Ectodermal cell (in vitro differentiated cells): ENCODE data around the gene TULP4.

Experiments
- H3K27ac ChIP-seq: 2 replicates; pipeline ENCODE4 v1.7.0; 2013; ENCODE audit warnings: mild to moderate bottlenecking, low read depth, low read length; ENCODE audit not compliant: insufficient read depth, poor library complexity, severe bottlenecking
- H3K27me3 ChIP-seq: 2 replicates; pipeline ENCODE4 v1.7.0; 2013; ENCODE audit warnings: mild to moderate bottlenecking, low read length; ENCODE audit not compliant: insufficient read depth, control insufficient read depth, poor library complexity, severe bottlenecking
- H3K36me3 ChIP-seq: one replicate; pipeline ENCODE4 v1.7.0; 2013; ENCODE audit warnings: low read length; ENCODE audit not compliant: control insufficient read depth, insufficient read depth
- H3K4me1 ChIP-seq: one replicate; pipeline ENCODE4 v1.7.0; 2013; ENCODE audit warnings: low read length; ENCODE audit not compliant: control insufficient read depth, insufficient read depth
- H3K4me3 ChIP-seq: 2 replicates; pipeline ENCODE4 v1.7.0; 2013; ENCODE audit warnings: low read depth, low read length, control low read depth; ENCODE audit not compliant: insufficient read depth
- H3K9me3 ChIP-seq: 2 replicates; pipeline ENCODE4 v1.7.0; 2013; ENCODE audit warnings: mild to moderate bottlenecking, low read length, moderate library complexity; ENCODE audit not compliant: control insufficient read depth
- WGBS, 2 experiments: methylation state at CpG; one replicate each; pipeline ENCODE4 v1.1.7; 2013; ENCODE audit warnings: missing lambda C conversion rate in 2 of 2; 5-methylcytosine and 5-hydroxymethylcytosine counted together

The TULP4 gene

DNA sequence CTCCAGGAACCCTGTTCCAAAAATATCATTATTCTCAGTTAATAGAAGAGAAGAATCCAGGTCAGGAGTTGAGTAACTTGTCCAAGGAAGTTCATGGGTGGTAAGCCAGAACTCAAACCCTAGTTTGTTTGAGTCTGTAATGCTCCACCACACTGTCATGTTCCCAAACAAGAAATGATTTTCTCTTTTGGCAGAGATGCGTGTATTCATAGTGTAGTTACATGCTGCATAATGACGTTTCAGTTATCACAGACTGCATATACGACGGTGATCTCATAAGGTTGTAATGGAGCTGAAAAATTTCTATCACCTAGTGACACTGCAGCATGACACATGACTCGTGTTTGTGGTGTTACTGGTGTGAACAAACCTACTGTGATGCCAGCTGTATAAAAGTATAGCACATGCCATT lies 102.6 kb downstream of the TULP4 start:
- 94 to 96% methylated on average over 5 of the region's 5 CpGs for WGBS, 2 experiments
- no peaks in the 10 kb centered on the region for H3K9me3 ChIP-seq
- no peaks in the 10 kb centered on the region for H3K27me3 ChIP-seq
- no peak overlapping the region for H3K4me3 ChIP-seq
- no peak overlapping the region for H3K27ac ChIP-seq
- H3K4me1 ChIP-seq, result no peaks in the 10 kb centered on the region
- H3K36me3 ChIP-seq, result no peaks in the 10 kb centered on the region

GRCh38 chr6:158415666-158416065 lies 103.4 kb downstream of the TULP4 start:
- H3K4me1 ChIP-seq, result no peaks in the 10 kb centered on the region
- no peak overlapping the region for H3K4me3 ChIP-seq
- no peaks in the 10 kb centered on the region for H3K27me3 ChIP-seq
- H3K27ac ChIP-seq, result no peak overlapping the region
- H3K9me3 ChIP-seq, result no peaks in the 10 kb centered on the region
- H3K36me3 ChIP-seq, result no peaks in the 10 kb centered on the region
- 95 to 96% methylated on average over 7 of the region's 7 CpGs for whole genome bisulfite sequencing, 2 experiments

DNA sequence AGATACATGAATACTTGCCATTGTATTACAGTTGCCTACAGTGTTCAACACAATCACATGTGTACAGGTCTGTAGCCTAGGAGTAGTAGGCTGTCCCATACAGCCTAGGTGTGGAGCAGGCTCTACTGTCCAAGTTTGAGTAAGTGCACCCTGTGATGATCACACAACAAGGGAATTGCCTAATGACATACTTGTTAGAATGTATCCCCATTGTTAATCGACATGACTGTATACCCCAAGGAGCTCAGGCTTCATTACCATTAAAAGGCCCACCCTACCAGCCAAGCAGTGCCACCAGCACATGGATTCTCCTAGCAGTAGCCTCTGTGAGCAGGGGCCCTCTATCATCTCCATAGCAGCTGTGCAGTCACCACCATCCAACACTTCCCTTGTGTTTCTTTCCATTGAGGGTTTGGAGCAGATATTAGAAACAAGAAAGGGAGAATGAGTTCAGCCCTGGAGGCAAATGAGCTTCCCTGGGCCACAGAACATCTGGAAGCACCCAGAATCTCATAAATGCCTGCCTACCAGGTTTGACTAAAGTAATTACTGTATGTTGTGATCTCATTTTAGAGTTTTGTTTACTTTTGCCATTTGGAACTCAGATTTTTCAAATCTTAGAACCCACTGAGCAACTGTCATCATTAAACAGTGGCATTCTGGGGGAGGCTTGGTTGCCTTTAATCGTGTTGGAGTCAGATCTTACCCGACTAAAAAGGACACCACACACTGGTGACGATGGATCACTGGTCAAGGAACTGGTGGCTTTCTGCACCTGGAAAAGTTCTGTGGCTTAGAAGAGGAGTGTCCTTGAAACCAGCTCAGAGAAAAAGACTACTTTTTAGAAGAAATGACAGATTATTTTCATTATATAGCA lies 104.9 kb downstream of the TULP4 start:
- H3K27me3 ChIP-seq, result no peaks in the 10 kb centered on the region

DNA sequence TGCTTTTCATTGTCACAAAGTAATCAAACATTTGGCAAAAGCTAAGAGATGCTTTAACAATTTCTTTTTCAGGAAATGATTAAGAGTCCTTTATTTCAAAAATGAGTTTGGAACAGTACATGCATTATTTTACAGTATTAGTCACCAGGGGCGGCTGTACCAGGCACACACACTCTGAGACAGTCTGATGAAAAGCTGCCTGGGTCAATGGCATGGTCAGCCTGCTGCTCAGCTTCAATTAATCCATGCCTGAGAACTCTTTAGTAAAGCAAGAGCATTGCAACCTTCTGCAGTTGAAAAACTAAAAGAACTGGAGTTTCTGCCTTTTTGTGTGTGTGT lies 105.5 kb downstream of the TULP4 start:
- no peaks in the 10 kb centered on the region for H3K4me1 ChIP-seq
- no peaks in the 10 kb centered on the region for H3K9me3 ChIP-seq
- no peak overlapping the region for H3K27ac ChIP-seq
- WGBS, 2 experiments, result 84 to 94% methylated on average over 1 of the region's 1 CpG
- no peaks in the 10 kb centered on the region for H3K36me3 ChIP-seq
- no peak overlapping the region for H3K4me3 ChIP-seq
- H3K27me3 ChIP-seq, result no peaks in the 10 kb centered on the region

More for the DNA sequence above, 104.9 kb downstream of the TULP4 start:
- H3K4me3 ChIP-seq, result no peak overlapping the region
- no peaks in the 10 kb centered on the region for H3K36me3 ChIP-seq
- H3K27ac ChIP-seq, result no peak overlapping the region
- H3K9me3 ChIP-seq, result no peaks in the 10 kb centered on the region
- 96 to 98% methylated on average over 4 of the region's 4 CpGs for WGBS, 2 experiments
- H3K4me1 ChIP-seq, result no peaks in the 10 kb centered on the region

DNA sequence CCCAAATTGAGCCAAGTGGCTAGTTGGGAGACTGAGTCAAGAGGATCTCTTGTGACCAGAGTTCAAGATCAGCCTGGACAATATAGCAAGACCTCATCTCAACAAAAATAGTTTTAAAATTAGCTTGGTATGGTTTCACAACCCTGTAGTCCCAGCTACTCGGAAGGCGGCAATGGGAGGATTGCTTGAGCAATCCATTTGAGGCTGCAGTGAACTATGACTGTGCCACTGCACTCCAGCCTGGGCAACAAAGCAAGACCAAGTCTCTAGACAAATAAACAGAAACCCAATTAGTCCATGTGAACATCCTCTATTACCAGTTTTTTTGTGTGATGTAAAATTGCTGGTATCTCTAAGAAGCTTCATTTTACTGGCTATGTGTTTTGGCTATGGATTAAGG lies 106.2 kb downstream of the TULP4 start:
- Histone ChIP-seq H3K4me1 (no peaks in the 10 kb centered on the region), H3K9me3 (no peaks in the 10 kb centered on the region), H3K27ac (no peak overlapping the region), H3K36me3 (no peaks in the 10 kb centered on the region), H3K4me3 (no peak overlapping the region), H3K27me3 (no peaks in the 10 kb centered on the region)
- WGBS, 2 experiments, result 91 to 98% methylated on average over 2 of the region's 2 CpGs

GRCh38 chr6:158419339-158419909 lies 107.2 kb downstream of the TULP4 start:
- Histone ChIP-seq H3K4me3 (no peak overlapping the region), H3K4me1 (no peaks in the 10 kb centered on the region), H3K36me3 (no peaks in the 10 kb centered on the region), H3K27ac (no peak overlapping the region), H3K27me3 (no peaks in the 10 kb centered on the region), H3K9me3 (no peaks in the 10 kb centered on the region)
- 93 to 100% methylated on average over 1 to 2 of the region's 2 CpGs for whole genome bisulfite sequencing, 2 experiments

GRCh38 chr6:158421381-158421780 lies 109.1 kb downstream of the TULP4 start:
- Histone ChIP-seq H3K4me3 (no peak overlapping the region), H3K27me3 (no peaks in the 10 kb centered on the region), H3K27ac (no peak overlapping the region), H3K4me1 (no peaks in the 10 kb centered on the region), H3K36me3 (no peaks in the 10 kb centered on the region), H3K9me3 (no peaks in the 10 kb centered on the region)
- 70 to 75% methylated on average over 4 of the region's 4 CpGs for WGBS, 2 experiments

DNA sequence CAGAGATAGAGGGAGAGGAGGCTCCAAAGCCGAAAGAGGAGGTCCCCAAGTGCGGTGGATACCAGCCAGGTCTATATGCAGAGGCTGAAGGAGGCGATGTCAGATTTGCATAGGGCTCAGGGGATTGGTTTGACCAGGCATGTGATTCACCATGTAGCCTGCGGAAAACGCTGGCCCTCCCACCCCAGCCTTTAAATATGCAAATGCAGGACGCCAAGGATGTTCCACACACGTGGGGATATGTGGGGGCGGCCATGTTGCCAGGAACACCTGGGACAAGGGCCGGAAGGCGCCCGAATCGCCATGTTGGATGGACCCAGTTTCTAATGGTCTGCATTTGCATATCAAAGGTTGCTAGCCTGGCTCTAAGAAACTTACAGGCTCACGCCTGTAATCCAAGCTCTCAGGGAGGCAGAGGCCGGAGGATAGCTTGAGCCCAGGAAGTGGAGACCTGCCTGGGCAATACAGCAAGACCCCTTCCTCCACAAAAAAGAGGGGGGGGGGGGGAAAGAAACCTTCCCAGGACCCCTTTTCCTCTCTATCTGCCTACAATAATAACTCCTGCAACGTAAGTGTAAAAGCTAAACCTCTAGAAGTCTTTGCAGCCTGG lies 110.5 kb downstream of the TULP4 start:
- H3K27me3 ChIP-seq, result no peaks in the 10 kb centered on the region

DNA sequence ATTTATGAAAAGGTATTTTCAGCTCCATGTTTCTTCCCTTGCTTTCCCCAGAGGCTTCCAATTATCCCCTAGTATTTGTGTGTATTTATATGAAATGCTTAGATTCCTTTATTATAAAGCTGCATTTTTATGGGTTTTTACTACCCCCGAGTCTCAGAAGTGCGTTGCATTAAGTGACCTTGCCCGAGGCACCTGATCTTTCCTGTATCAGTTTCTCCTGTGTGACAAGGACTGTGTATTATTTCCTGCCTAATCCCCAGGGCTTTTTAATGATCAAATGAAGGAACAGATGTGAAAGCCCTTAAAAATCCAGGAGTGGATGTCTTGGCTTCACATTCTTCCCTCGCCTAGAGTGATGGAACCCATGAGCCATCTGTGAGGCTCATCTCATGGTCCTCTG lies 118.8 kb downstream of the TULP4 start:
- H3K4me3 ChIP-seq, result no peak overlapping the region
- H3K9me3 ChIP-seq, result no peaks in the 10 kb centered on the region
- WGBS, 2 experiments, result 94 to 96% methylated on average over 4 of the region's 4 CpGs
- no peaks in the 10 kb centered on the region for H3K27me3 ChIP-seq
- H3K4me1 ChIP-seq, result no peaks in the 10 kb centered on the region
- H3K36me3 ChIP-seq, result no peaks in the 10 kb centered on the region
- no peak overlapping the region for H3K27ac ChIP-seq

More for the DNA sequence above, 110.5 kb downstream of the TULP4 start:
- 90 to 91% methylated on average over 15 of the region's 15 CpGs for WGBS, 2 experiments
- H3K36me3 ChIP-seq, result no peaks in the 10 kb centered on the region
- H3K27ac ChIP-seq, result no peak overlapping the region
- H3K9me3 ChIP-seq, result no peaks in the 10 kb centered on the region
- no peak overlapping the region for H3K4me3 ChIP-seq
- H3K4me1 ChIP-seq, result no peaks in the 10 kb centered on the region

- H3K27ac ChIP-seq, result no peak overlapping the region
- no peaks in the 10 kb centered on the region for H3K27me3 ChIP-seq
- WGBS, 2 experiments, result 90 to 92% methylated on average over 13 of the region's 13 CpGs
- no peaks in the 10 kb centered on the region for H3K9me3 ChIP-seq
- no peaks in the 10 kb centered on the region for H3K4me1 ChIP-seq
- no peaks in the 10 kb centered on the region for H3K36me3 ChIP-seq
- H3K4me3 ChIP-seq, result no peak overlapping the region
These were observed 119.3 kb downstream of the TULP4 start for GRCh38 chr6:158431560-158431959.
